ENCODE results near the gene SLC49A3. TPM values are rescaled to one million over a fixed set of nuclear protein-coding genes. Genes with fewer than 3 reads are reported as not detected.
A peak's percentile ranks its signal among the peaks of the same experiment; 100 is the strongest.
"Not testable (repeated sequence)": the region's sequence is repeated elsewhere in the genome, so short reads cannot be mapped to it uniquely, and the experiment has no call there.

SLC49A3 gene
- total RNA-seq (2021; ENCODE audit: unreplicated experiment) (5.5 TPM), Bru-seq, nascent RNA (percentile 39 among the genes with signal in this experiment), BruChase-seq, experiment 1, labeled RNA remaining after a 6-hour chase (percentile 47 among the genes with signal in this experiment), BruChase-seq, experiment 2, labeled RNA remaining after a 2-hour chase (percentile 44 among the genes with signal in this experiment)
- 1.8 and 3.4 TPM in 2 replicates for polyA plus RNA-seq (2012)
- long read RNA-seq, partial matches to known transcripts: 0 of 8 reads
- long read RNA-seq, other reads (novel, unspliced or antisense): 8 of 8 reads

DNA sequence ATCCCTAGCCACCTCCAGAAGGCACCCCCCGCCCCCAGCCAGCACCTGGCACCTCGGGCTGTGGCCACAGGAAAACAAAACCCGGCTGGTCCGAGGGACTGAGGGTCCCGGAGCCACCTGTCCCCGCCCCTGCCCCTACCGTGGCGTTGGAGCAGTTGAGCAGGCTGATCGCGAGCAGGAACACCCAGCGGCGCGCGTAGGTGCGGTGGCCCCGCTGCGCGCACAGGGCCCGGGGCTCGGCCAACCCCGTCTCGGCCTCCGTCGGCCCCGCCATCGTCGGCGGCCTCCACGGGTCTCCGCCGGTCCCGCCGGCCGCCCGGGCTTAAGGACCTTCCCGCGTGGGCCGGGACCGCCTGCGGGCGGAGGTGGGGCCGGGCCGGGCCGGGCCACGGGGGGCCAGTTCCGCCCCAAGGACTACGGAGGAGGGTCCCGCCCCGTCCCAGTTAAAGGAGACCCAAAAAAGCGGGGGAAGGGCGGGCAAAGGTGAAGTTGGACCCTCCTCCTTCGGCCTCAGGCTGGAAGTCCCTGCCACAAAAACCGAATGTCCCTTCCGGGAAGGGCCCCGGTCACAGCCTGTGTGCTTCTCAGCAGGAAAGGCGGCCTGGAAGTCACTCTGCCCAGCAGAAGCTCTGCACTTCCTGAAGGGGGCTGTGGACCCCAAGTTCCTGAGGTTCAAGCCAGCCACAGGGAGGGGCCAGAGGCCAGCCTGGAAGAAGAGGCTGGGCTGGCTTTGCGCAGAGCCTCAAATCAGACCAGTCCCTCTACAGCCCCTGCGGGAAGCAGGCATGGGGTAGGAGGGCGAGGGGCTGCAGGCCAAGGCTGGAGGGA lies at the start of gene SLC49A3:
Gene SLC49A3, minus strand, starts transcription at position 298 of the 828 bp plus-strand sequence. Its CDS starts 24 bp downstream, at position 274.
- H3K4me1 ChIP-seq (ENCODE audit: control insufficient read depth in 1 of 2, insufficient read depth in 2 of 2, low read length in 2 of 2): peaks cover 22 to 36% of the 10 kb centered on the region in 2 experiments
- no peaks in the 10 kb centered on the region for H4K20me1 ChIP-seq (ENCODE audit: insufficient read depth)
- intact Hi-C loops (cut with micrococcal nuclease): no loop called here
- ATAC-seq (peak; percentile 5; the same call in 1 of the 2 replicates), DNase-seq (ENCODE audit: low read depth, low spot score) (no peak)
- H2AFZ ChIP-seq (ENCODE audit: low read depth, low read length, poor library complexity, severe bottlenecking): no peak within 1 kb of the TSS
- H3K4me2 ChIP-seq (ENCODE audit: low read length): peak within 1 kb of the TSS; percentile 85
- BruUV-seq (replicated peaks): no TSS peak
- H3K27ac ChIP-seq (ENCODE audit: low read depth, low read length): peak within 1 kb of the TSS; percentile 92
- no peaks in the 10 kb centered on the region for H3K27me3 ChIP-seq (ENCODE audit: insufficient read depth, low read length)
- TF ChIP-seq ZFX (IDR thresholded peaks at IDR 0.05): 0 out of 2 replicates have a peak, but pooled peaks have one; percentile 42
- no peak for TF ChIP-seq EZH2phosphoT487 (IDR thresholded peaks at IDR 0.05; ENCODE audit: borderline replicate concordance)
- no peak for TF ChIP-seq TCF7L2 (IDR thresholded peaks at IDR 0.05; ENCODE audit: borderline replicate concordance, extremely low read depth, insufficient read depth, insufficient read length)
- TF ChIP-seq, protein P1, sequence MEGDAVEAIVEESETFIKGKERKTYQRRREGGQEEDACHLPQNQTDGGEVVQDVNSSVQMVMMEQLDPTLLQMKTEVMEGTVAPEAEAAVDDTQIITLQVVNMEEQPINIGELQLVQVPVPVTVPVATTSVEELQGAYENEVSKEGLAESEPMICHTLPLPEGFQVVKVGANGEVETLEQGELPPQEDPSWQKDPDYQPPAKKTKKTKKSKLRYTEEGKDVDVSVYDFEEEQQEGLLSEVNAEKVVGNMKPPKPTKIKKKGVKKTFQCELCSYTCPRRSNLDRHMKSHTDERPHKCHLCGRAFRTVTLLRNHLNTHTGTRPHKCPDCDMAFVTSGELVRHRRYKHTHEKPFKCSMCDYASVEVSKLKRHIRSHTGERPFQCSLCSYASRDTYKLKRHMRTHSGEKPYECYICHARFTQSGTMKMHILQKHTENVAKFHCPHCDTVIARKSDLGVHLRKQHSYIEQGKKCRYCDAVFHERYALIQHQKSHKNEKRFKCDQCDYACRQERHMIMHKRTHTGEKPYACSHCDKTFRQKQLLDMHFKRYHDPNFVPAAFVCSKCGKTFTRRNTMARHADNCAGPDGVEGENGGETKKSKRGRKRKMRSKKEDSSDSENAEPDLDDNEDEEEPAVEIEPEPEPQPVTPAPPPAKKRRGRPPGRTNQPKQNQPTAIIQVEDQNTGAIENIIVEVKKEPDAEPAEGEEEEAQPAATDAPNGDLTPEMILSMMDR (IDR thresholded peaks at IDR 0.05 in 2 of 3, conservative IDR thresholded peaks at IDR 0.05 in 1 of 3; ENCODE audit: borderline replicate concordance in 1 of 3, insufficient read depth in 1 of 3, low read depth in 2 of 3, low read length in 2 of 3): no peak
- no peak for TF ChIP-seq SRF (IDR thresholded peaks at IDR 0.05; ENCODE audit: low read depth)
- peaks cover 4% of the 10 kb centered on the region; the same call in 1 of the 2 replicates for H3K79me2 ChIP-seq (ENCODE audit: insufficient read depth, low read length)
- ChIA-PET CTCF (no interaction called here), RAD21 (ENCODE audit: low non-redundant PET in 1 of 2, low total read pairs in 2 of 2, uncharacterized antibody in 2 of 2, unreplicated experiment in 2 of 2) (no interaction called here), POLR2A (no interaction called here)
- no peaks in the 10 kb centered on the region for H3K9me2 ChIP-seq (ENCODE audit: insufficient read depth)
- peak within 1 kb of the TSS; percentile 70 for H3K9ac ChIP-seq (ENCODE audit: low read length)
- no peaks in the 10 kb centered on the region for H3K36me3 ChIP-seq (ENCODE audit: control insufficient read depth in 1 of 2, insufficient read depth in 2 of 2, low read length in 2 of 2)
- peak within 1 kb of the TSS; percentile 46 to 58 for H3K4me3 ChIP-seq (replicated peaks in 1 of 2; ENCODE audit: low read depth in 1 of 2, low read length in 2 of 2)
- H3K9me3 ChIP-seq (ENCODE audit: control insufficient read depth in 1 of 2, insufficient read depth in 1 of 2, low read depth in 1 of 2, low read length in 2 of 2): no peaks in the 10 kb centered on the region

DNA sequence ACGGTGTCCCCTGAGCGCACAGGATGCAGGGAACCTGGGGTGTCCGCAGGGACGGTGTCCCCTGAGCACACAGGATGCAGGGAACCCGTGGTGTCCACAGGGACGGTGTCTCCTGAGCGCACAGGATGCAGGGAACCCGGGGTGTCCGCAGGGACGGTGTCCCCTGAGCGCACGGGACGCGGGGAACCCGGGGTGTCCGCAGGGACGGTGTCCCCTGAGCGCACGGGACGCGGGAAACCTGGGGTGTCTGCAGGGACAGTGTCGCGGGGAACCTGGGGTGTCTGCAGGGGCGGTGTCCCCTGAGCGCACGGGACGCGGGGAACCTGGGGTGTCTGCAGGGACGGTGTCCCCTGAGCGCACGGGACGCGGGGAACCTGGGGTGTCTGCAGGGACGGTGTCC lies 47.6 kb upstream of the SLC49A3 start:
- BruUV-seq (replicated peaks): not testable (repeated sequence)

More for the DNA sequence above, 47.6 kb upstream of the SLC49A3 start:
- H3K36me3 ChIP-seq (ENCODE audit: control insufficient read depth in 1 of 2, insufficient read depth in 2 of 2, low read length in 2 of 2): peaks cover 16 to 37% of the 10 kb centered on the region in 2 experiments
- DNase-seq (ENCODE audit: low read depth, low spot score); H2AFZ ChIP-seq (ENCODE audit: low read depth, low read length, poor library complexity, severe bottlenecking); H3K4me2 ChIP-seq (ENCODE audit: low read length); H3K9me3 ChIP-seq (ENCODE audit: control insufficient read depth in 1 of 2, insufficient read depth in 1 of 2, low read depth in 1 of 2, low read length in 2 of 2); POLR2A ChIA-PET; H3K27ac ChIP-seq (ENCODE audit: low read depth, low read length); CTCF ChIA-PET; ATAC-seq; H3K9me2 ChIP-seq (ENCODE audit: insufficient read depth); H3K4me1 ChIP-seq (ENCODE audit: control insufficient read depth in 1 of 2, insufficient read depth in 2 of 2, low read length in 2 of 2); H3K79me2 ChIP-seq (ENCODE audit: insufficient read depth, low read length); H3K9ac ChIP-seq (ENCODE audit: low read length); RAD21 ChIA-PET (ENCODE audit: low non-redundant PET in 1 of 2, low total read pairs in 2 of 2, uncharacterized antibody in 2 of 2, unreplicated experiment in 2 of 2); H3K27me3 ChIP-seq (ENCODE audit: insufficient read depth, low read length); H4K20me1 ChIP-seq (ENCODE audit: insufficient read depth); H3K4me3 ChIP-seq (replicated peaks in 1 of 2; ENCODE audit: low read depth in 1 of 2, low read length in 2 of 2); intact Hi-C loops (cut with micrococcal nuclease): not testable (repeated sequence)

Data from HCT116 (cell line).